HG03135 (cell line): ENCODE data around the gene APP.
"Not testable (repeated sequence)": the region's sequence is repeated elsewhere in the genome, so short reads cannot be mapped to it uniquely, and the experiment has no call there.

Experiments
- ATAC-seq: cut with Tn5 transposase; IDR thresholded peaks from one replicate; pipeline ENCODE4 v1.9.1; 2021; ENCODE audit warnings: mild to moderate bottlenecking, moderate library complexity; ENCODE audit not compliant: unreplicated experiment

APP gene

DNA sequence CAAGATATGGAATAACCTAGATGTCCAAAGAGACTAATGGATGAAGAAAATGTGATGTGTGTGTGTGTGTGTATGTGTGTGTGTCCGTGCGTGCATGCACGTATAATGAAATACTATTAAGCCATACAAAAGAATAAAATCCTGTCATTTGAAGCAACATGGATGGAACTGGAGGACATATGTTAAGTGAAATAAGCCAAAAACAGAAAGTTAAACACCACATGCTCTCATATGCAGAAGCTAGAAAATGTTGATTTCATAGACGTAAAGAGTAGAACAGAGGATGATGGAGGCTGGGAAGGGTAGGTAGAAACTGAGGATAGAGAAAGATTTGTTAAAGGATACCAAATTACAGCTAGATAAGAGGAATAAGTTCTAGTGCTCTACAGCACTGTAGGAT, 133.7 kb downstream of the APP start:
- no peak for ATAC-seq

DNA sequence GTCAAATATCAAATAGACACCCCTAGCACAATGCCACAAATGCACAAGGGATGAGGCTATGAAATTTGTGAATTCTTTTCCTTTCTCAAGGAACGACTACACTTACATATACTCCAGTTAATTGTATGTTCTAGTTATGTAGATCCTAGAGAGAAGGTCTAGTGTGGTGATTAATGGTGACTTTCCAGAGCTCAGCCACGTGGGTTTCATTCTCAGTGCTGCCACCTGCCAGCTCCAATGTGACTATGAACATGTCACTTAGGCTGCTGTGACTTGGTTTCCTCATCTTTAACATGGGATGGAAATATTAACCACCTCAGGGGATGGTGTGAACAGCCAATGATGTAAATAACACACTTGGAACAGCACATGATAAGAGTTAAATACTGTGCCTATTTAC, 138.3 kb downstream of the APP start:
- no peak for ATAC-seq

DNA sequence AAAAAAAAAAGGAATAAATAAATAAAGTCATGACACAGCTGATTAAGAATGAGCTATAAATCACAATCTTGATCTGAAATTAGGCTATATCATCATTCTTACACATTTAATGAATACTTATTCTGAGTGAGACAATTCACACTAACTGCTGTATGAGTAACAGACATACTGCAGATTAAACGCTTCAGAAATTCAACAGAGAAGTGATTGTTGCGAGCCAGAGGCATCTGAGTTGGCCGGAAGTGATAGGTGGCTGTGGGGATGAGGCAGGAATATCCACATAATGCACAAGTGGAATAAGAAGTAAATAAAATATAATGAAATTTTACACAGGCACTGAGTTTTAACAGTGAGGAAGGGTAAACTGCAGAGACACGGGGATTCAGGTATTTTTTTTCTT, 142.4 kb downstream of the APP start:
- no peak for ATAC-seq

DNA sequence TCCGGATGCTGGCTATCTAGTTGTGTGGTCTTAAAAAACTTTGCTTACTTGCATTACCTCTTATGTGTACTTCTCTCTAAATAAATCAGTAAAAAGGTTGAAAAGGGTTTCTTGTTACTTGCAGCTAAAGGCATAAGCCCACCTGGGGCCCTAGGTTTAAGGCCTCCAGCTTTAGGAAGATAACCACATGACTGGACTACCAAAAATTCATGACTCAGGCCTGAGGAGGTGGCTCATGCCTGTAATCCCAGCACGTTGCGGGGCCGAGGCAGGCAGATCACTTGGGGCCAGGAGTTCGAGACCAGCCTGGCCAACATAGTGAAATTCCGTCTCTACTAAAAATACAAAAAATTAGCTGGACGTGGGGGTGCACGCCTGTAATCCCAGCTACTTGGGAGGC, 142.9 kb downstream of the APP start:
- ATAC-seq: no peak

DNA sequence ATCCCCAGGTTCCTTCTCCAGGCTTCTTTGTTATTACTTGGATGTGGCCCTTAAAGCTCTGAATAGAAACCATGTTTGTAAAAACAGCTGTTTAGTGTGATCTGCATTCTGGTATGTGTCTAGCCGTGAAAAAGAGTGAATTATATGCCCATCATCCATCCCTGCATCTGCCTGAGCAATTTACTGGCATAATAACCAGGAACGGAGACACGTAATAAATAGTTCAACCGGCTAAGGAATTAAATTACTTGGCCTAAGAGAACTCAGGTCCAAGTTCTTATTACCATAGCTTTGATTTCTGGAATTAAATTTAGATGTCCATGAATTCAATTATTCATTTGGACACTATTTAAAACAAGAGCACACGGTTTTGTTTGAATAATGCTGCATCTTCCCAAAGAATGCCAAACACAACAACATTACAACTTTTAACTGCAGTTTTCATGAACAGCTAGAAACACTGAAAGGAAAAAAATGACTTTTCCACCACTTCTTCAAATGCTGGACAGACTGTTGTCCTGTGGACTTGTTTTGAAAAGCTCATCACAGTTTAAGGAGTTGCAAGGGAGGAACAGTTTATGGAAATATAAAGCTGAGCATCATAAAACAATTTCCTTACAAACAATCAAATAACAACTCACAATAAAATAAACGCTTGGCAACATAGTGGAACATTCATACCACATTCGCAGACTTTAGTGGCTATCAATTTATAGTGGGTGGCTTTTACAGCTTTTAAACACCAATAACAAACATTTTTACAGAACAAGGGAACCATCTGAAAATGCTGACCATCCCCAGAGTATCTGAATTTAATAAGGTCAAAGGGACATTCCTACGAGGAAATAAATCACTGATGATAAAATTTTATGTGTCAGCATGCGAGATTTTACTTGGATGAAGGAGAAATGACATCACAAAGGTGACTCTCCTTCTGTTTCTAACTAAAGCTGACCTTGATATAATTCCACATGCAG, 144.7 kb downstream of the APP start:
- no peak for ATAC-seq

DNA sequence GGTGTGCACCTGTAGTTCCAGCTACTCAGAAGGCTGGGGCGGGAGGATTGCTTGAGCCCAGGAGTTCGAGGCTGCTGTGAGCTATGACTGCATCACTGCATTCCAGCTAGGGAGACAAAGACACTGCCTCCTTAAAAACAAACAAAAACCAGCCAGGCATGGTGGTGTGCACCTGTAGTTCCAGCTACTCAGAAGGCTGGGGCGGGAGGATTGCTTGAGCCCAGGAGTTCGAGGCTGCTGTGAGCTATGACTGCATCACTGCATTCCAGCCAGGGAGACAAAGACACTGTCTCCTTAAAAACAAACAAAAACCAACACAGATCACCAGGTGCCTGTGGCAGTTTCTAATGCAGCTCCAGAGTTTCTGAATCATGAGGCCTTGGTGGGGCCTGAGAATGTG, 147.2 kb downstream of the APP start:
- ATAC-seq: not testable (repeated sequence)

DNA sequence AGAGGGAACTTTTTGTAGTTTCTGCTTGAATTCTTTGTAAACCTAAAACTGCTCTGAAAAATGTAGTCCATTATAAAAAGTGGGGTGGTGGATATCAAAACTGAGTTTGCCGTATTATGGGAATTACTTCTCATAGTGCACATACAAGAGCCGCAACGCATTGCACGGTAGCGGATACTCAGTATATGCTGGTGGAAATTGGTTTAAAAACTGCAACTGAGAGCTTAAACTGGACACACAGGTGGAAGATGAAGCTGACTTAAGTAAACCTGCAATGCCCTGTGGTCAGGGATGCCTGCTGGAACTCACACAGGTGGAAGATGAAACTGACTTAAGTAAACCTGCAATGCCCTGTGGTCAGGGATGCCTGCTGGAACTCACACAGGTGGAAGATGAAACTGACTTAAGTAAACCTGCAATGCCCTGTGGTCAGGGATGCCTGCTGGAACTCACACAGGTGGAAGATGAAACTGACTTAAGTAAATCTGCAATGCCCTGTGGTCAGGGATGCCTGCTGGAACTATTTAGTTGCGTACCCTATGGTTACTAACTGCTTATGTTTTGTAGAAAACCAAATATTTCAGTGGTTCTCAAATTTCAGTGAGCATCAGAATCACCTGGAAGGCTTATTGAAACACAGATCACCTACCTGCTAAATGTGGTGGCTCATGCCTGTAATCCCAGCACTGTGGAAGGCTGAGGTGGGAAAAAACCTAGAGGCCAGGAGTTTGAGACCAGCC, 147.8 kb downstream of the APP start:
- ATAC-seq: not testable (repeated sequence)

DNA sequence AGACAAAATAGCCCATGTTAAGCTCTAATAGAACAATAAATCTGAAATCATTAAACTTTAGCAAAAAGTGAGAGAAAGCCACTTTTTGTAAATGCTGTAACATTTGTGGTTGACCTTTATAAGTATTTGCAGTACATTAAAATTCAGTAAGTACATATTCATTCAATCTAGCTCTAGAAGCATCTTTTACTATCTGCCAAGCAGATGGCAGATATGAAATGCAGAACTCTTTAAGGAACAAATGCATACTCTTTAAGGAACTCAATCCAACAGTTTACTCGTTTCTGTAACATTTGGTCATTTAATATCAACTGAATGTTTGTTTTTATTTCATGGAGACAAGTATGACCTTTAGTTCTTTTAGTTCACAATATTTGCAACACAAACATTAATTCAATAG, 150.1 kb downstream of the APP start:
- ATAC-seq: no peak

DNA sequence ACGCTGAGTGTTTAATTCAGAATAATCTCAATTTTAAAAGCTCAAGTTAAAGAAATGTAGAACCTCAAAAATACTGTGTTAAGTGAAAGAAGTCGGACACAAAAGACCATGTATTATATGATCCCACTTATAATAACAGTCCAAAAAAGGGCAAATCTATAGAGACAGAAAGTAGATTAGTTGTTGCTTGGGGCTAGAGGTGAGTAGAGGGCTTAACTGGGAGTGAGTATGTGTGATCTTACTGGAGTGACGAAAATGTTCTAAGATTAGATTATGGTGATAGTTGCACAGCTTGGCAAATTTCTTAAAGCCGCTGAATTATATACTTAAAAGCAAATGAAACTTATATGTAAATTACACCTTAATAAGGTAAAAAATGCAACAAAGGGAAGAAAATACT, 150.5 kb downstream of the APP start:
- no peak for ATAC-seq

DNA sequence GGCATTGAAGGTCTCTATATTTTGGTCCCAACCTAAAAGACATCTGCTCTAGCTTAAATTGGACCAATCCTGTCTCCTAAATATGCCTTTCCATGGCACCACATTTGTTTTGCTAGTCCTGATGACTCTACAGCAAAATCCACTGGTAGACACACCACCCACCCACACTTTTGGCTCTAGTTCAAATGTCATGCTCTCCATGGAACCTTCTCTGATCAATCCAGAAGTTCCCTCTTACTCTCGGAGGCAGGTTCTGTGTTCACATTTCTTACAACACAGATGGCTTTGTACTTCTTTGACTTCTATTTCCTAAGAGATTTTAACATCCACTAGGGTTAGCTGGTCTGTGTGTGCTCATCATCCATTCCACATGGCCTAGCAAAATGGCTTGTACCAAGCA, 151.3 kb downstream of the APP start:
- ATAC-seq: no peak

DNA sequence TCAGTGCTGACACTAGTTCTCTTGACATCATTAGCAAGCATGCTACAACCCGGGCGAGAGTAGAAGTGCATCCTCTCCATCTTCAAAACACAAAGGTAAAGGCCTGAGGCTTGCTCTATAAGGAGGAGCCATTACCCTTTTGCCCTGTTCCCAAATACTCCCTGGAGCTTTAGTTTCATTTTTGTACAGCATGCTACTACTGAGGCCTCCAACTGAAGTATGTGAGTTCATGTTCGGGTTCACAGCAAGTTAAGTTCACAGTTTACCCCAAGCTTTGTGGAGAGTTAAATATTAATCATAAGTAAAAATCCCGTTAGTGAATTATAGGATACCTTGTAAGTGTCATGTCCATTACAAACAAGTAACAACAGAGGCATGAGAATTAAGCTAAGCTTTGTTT, 156.6 kb downstream of the APP start:
- no peak for ATAC-seq

DNA sequence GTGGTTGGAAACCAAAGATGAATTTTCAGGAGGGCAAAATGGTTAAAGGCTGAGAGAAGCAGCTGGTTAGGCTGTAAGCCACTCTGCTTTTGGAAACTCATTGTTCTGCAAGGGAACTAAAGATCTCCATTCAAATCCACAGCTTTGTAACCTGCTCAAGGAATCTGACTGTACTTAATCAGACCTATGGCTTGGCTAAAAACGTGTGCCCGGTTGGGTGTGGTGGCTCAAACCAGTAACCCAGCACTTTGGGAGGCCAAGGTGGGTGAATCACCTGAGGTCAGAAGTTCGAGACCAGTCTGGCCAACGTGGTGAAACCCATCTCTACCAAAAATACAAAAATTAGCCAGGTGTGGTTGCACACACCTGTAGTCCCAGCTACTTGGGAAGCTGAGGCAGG, 158.1 kb downstream of the APP start:
- not testable (repeated sequence) for ATAC-seq

DNA sequence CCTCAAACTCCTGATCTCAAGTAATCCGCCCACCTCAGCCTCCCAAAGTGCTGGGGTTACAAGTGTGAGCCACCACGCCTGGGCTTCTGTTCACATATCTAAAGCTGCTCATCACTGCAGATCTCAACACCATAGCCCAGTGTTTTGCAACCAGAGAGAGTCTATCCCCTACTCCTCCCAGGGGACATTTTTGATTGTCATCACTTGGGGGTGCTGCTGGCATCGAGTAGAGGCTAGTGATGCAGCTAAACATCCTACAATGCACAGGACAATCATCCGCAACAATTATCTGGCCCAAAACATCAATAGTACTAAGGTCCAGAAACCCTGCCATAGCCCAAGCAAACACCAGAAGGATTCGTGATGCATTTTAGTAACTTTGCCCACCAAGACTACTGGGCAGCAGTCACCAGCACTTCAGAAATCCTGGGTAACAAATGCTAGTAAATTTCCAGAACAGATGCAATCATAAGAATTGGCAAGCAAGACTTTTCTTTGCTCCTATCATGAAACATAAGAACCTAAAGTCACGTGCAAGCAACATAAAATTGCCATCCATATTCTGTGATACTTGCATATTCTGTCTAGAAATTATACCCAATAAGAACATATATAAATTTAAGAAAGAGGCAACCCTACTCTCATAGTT, 159.2 kb downstream of the APP start:
- ATAC-seq: no peak

DNA sequence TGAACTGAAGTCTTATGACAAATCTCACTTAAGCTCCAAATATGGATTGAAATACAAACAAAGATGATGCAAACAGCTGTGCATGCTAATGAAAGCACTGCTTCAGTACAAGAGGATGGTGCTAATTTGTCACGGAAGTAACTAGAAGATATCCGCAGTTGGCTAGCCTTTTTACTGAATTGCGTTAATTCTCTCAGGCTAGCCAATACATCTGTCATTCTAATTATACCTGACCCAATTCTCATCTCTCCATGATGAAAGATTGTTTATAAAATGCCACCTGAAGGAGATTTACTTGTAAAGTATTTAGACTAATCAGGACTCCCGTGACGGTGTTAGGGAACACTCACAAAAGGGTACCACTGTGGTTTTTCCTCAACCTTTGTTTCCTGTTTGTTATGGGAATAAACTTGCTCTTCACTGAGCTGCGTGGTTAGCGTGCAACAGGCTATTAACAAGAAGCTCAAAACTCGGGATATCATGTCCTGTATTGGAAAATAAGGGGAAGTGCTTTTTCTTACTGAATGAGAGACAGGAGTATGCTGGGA, 162.5 kb downstream of the APP start:
- ATAC-seq: no peak

DNA sequence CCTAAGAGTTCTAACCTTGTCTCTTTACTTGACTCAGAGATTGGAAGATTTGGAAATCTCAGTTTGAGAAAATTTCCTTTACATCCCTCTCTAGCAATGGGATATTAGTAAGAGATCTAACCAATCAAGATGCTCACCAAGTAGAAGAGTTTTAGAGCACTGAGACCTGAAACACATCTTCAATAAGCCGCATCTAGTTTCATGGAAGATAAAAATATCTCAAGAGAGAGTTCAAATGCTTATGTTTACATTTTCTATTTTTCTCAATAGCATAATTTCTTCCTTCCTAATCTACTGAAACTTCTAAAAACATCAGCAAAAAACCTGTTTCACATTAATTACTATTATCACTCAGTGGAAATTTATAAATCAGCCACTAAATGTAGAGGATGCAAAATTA, 165.1 kb downstream of the APP start:
- ATAC-seq: no peak

DNA sequence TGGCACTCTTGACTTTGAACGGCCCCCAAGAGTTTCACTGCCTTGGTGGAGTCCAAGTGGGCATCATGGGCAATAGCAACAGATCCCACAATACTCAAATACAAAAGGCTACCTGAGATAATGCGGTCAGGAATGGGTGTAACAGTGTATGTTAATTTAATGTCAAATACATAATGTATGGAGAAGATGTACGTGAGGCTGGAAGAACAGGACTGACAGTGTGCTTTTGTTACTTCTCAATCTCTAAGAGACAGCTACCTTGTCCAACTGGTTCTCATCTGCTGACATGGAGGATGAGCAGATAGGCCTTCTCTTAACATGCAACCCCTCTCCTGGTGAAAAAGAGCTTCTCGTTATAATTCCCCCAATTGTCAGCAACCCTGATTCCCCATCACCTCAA, 167.2 kb downstream of the APP start:
- no peak for ATAC-seq

DNA sequence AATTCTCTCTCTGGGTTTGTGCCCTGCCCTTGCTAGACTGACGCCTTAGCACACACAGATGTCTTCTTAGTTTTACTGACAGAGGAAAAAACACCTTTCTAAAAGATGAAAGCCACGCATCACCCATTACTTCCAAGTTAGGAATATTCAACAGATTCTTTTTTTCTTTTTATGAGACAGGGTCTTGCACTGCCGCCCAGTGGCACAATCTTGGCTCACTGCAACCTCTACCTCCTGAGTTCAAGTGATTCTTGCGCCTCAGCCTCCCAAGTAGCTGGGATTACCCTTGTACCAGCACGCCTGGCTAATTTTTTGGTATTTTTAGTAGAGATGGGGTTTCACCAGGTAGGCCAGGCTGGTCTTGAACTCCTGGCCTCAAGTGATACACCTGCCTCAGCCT, 169.2 kb downstream of the APP start:
- ATAC-seq: no peak

DNA sequence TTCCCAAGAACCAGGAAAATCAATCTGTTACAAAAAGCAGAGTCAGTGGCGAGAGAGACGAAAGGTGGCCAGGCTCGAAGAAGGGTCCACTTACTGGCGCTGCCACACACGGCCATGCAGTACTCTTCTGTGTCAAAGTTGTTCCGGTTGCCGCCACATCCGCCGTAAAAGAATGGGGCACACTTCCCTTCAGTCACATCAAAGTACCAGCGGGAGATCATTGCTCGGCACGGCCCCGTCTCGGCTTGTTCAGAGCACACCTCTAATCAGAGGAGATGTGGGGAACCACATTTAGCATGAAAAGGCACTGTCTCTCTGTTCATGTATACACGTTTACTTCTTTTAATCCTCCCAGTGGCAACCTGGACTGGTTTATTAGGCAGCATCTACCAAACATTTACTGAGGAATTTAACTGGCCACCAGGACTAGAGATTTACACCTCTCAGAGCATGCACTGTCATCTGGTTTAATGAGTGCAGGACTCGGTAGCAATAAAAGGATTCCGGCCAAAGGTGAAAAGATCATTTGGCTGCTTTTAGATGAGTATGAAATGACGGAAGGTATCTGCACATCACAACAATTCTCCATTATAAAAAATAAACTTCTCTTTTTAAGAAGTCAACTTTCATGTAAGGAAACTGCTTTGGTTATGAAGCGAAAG, 170.5 kb downstream of the APP start:
- ATAC-seq: no peak

DNA sequence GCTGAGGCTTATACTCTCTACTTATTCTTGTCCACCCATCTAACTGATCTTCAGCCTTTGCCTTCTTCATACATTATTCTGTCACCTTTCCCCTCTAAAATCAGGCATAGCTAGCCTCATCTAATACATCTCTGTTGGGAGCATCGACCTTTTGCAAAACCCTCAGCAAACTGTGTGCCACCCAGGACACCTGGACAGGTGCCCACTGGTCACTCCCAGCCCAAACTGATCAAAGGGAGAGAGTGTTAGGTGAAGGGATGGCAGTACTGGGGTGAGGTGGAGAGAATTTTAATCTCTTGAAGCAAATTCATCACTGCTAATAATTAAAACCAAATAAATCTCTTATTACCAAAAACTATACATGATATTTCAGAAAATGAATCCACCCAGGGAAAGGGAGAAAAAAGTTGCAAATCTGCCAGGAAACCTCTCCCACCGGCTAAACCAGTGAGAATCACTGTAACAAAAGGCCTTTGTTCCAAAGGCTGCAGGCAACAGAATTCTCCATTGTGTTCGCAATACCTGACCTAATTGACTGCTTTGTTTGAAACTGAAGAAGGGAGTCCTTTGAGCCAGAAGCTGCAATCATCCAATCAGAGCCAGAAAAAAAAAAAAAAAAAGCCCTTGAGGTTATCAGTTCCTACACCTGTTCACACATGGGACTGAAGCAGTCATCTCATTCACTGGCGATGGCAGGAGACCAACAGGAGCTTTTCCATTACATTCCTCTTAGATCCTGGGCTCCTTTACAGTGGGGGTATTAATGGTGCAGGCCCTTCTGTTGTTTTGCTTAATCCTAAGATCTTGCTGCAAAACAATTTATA, 172.6 kb downstream of the APP start:
- no peak for ATAC-seq

DNA sequence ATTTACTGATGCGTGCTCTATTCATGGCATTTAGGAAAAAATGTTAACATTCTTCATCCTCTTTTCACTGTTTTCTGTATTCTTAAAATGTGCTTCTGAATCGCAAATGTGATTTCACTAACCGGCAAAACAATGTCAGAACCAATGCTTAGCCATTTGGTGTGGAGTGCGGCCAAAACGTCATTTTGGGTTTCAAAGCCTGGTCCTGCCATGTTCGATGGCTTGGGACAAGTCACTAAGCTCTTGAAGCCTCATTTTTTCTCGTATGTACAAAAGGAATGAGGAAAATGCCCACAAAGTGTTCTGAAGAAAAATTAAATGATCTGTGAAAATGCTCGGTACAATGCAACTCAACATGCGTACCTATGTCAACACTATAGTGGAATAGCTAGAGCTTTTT, 175.3 kb downstream of the APP start:
- no peak for ATAC-seq
